Adrenal gland (tissue), 5 donors: ENCODE measurements around the gene HDAC4.

ENCODE experiments used
- POLR2A ChIP-seq, 2 donors: fragments of 450-650 bp; IDR thresholded peaks; one replicate each; pipeline ENCODE4 v1.6.1; 2017; ENCODE audit warnings: antibody characterized with exemption in 2 of 2, mild to moderate bottlenecking in 2 of 2, moderate library complexity in 1 of 2
- TF ChIP-seq, protein P1 (sequence below), 6 experiments: fragments of 450-650 bp in 4 of 6; fragments of 200-600 bp in 2 of 6; sonication (generic) in 1 of 6; IDR thresholded peaks; 1 replicate in 5 of 6; 2 replicates in 1 of 6; pipeline versions ENCODE4 v1.5.1 to v1.8.0; 2016 to 2021; ENCODE audit warnings: antibody characterized with exemption in 6 of 6, mild to moderate bottlenecking in 2 of 6, moderate library complexity in 1 of 6
- donor health status: DM: no; HTN: no; CAD: no.

DNA sequence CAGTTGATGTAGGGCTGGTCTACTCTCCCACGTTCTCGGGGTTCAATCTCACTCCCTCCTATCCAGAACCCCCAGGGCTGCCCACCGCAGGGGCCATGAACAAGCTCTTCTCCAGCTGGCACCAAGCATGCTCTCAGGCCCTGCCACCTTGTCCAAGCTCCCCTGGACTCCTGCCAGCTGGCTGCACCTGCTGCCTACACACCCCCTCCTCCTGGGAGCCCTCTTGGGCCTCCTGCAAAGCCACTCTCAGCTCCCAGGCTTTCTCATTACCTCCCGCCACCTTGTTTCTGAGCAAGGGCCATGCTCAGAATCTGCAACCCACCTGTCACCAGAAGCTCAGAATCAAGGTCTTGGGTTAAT lies 56.0 kb downstream of the HDAC4 start:
- TF ChIP-seq, protein P1, sequence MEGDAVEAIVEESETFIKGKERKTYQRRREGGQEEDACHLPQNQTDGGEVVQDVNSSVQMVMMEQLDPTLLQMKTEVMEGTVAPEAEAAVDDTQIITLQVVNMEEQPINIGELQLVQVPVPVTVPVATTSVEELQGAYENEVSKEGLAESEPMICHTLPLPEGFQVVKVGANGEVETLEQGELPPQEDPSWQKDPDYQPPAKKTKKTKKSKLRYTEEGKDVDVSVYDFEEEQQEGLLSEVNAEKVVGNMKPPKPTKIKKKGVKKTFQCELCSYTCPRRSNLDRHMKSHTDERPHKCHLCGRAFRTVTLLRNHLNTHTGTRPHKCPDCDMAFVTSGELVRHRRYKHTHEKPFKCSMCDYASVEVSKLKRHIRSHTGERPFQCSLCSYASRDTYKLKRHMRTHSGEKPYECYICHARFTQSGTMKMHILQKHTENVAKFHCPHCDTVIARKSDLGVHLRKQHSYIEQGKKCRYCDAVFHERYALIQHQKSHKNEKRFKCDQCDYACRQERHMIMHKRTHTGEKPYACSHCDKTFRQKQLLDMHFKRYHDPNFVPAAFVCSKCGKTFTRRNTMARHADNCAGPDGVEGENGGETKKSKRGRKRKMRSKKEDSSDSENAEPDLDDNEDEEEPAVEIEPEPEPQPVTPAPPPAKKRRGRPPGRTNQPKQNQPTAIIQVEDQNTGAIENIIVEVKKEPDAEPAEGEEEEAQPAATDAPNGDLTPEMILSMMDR (IDR thresholded peaks at IDR 0.05), result no peak
- TF ChIP-seq POLR2A (IDR thresholded peaks at IDR 0.05), result no peak
